HCT116 (cell line): ENCODE results near the gene PLCB1. TPM values are rescaled to one million over a fixed set of nuclear protein-coding genes. Genes with fewer than 3 reads are reported as not detected.
"Not testable (repeated sequence)": the region's sequence is repeated elsewhere in the genome, so short reads cannot be mapped to it uniquely, and the experiment has no call there.

Experiments used
- ATAC-seq: fragments of 200-7000 bp; cut with Tn5 transposase; 2 replicates; pipeline ENCODE4 v1.9.1; 2020; ENCODE audit warnings: mild to moderate bottlenecking, moderate library complexity
- BruUV-seq: library from RNA; stranded (reverse); fragments of 400-500 nt; replicated peaks from 2 replicates; lab custom pipeline; 2021; lab: Mats Ljungman, UMichigan
- CTCF ChIA-PET: fragments of 300-600 bp; sonication (Branson Sonifier 250); formaldehyde crosslinking; loops from one replicate; lab custom pipeline; 2021; ENCODE audit warnings: antibody characterized with exemption; lab: Charles Lee
- POLR2A ChIA-PET: fragments of 300-600, 350-600 bp; sonication (Branson Sonifier 250); formaldehyde crosslinking; loops from one replicate; lab custom pipeline; 2021; ENCODE audit warnings: antibody characterized with exemption; lab: Charles Lee
- RAD21 ChIA-PET, 2 experiments: fragments of 300-600 bp; sonication (Branson Sonifier 250); formaldehyde crosslinking; loops; one replicate each; lab custom pipeline; 2023; ENCODE audit warnings: low total read pairs in 2 of 2; ENCODE audit not compliant: uncharacterized antibody in 2 of 2, unreplicated experiment in 2 of 2, low non-redundant PET in 1 of 2; lab: Charles Lee
- DNase-seq: peaks from one replicate; pipeline ENCODE4 v3.0.0-alpha.2; 2010; ENCODE audit warnings: low read depth, low spot score
- H2AFZ ChIP-seq: fragments of 200-600 bp; shearing (Covaris generic), sonication (generic); 2 replicates; pipeline ENCODE4 v1.6.1; 2017; ENCODE audit warnings: low read depth, mixed run types, mixed read lengths, antibody characterized with exemption, low read length; ENCODE audit not compliant: poor library complexity, severe bottlenecking
- H3K27ac ChIP-seq: 2 replicates; pipeline ENCODE4 v1.5.1; 2012; ENCODE audit warnings: low read depth, low read length
- H3K27me3 ChIP-seq: fragments of 200-600 bp; sonication (generic); 2 replicates; pipeline ENCODE4 v1.6.1; 2016; ENCODE audit warnings: mixed run types, low read length, mixed read lengths; ENCODE audit not compliant: insufficient read depth
- H3K36me3 ChIP-seq, 2 experiments: fragments of 200-500 bp in 1 of 2; fragments of 200-600 bp in 1 of 2; sonication (Bioruptor generic) in 1 of 2; sonication (generic) in 1 of 2; 2 replicates each; pipeline versions ENCODE4 v1.5.1 to v1.6.1; 2014 to 2016; ENCODE audit warnings: low read length in 2 of 2, inconsistent platforms in 1 of 2, mixed read lengths in 1 of 2, mixed run types in 1 of 2; ENCODE audit not compliant: insufficient read depth in 2 of 2, control insufficient read depth in 1 of 2
- H3K4me1 ChIP-seq, 2 experiments: fragments of 200-600 bp in 1 of 2; sonication (generic) in 1 of 2; 2 replicates each; pipeline versions ENCODE4 v1.5.1 to v1.6.1; 2012 to 2017; ENCODE audit warnings: low read length in 2 of 2, inconsistent platforms in 1 of 2, mild to moderate bottlenecking in 1 of 2, mixed read lengths in 1 of 2, mixed run types in 1 of 2, moderate library complexity in 1 of 2; ENCODE audit not compliant: insufficient read depth in 2 of 2, control insufficient read depth in 1 of 2
- H3K4me2 ChIP-seq: fragments of 200-600 bp; sonication (generic); 2 replicates; pipeline ENCODE4 v1.6.1; 2017; ENCODE audit warnings: mixed run types, low read length, mixed read lengths
- H3K4me3 ChIP-seq, 2 experiments: fragments of 200-600 bp in 1 of 2; sonication (generic) in 1 of 2; replicated peaks in 1 of 2; 2 replicates each; pipeline ENCODE4 v1.5.1; 2011 to 2016; ENCODE audit warnings: low read length in 2 of 2, control low read depth in 1 of 2, low read depth in 1 of 2, mild to moderate bottlenecking in 1 of 2, mixed read lengths in 1 of 2, mixed run types in 1 of 2
- H3K79me2 ChIP-seq: fragments of 200-600 bp; sonication (generic); 2 replicates; pipeline ENCODE4 v1.6.1; 2017; ENCODE audit warnings: mild to moderate bottlenecking, mixed run types, low read length, moderate library complexity, mixed read lengths; ENCODE audit not compliant: insufficient read depth
- H3K9ac ChIP-seq: fragments of 200-600 bp; sonication (generic); 2 replicates; pipeline ENCODE4 v1.6.1; 2016; ENCODE audit warnings: low read length, mixed read lengths
- H3K9me2 ChIP-seq: fragments of 200-600 bp; sonication (generic), shearing (Covaris generic); 2 replicates; pipeline ENCODE4 v1.6.1; 2017; ENCODE audit warnings: mixed run types, mild to moderate bottlenecking, moderate library complexity; ENCODE audit not compliant: insufficient read depth
- H3K9me3 ChIP-seq, 2 experiments: fragments of 200-500 bp in 1 of 2; fragments of 200-600 bp in 1 of 2; sonication (Bioruptor generic) in 1 of 2; sonication (generic) in 1 of 2; 2 replicates each; pipeline ENCODE4 v1.6.1; 2014 to 2017; ENCODE audit warnings: low read length in 2 of 2, mixed read lengths in 2 of 2, inconsistent platforms in 1 of 2, low read depth in 1 of 2, mild to moderate bottlenecking in 1 of 2, mixed run types in 1 of 2, moderate library complexity in 1 of 2; ENCODE audit not compliant: control insufficient read depth in 1 of 2, insufficient read depth in 1 of 2
- H4K20me1 ChIP-seq: fragments of 200-600 bp; sonication (generic), shearing (Covaris generic); 2 replicates; pipeline ENCODE4 v1.6.1; 2017; ENCODE audit warnings: mixed run types, mild to moderate bottlenecking, moderate library complexity; ENCODE audit not compliant: insufficient read depth
- CBX3 ChIP-seq: IDR thresholded peaks from 2 replicates; pipeline ENCODE4 v1.6.1; 2012; ENCODE audit warnings: low read depth
- EZH2phosphoT487 ChIP-seq: fragments of 200-600 bp; IDR thresholded peaks from 2 replicates; pipeline ENCODE4 v1.6.1; 2018; ENCODE audit warnings: antibody characterized with exemption, borderline replicate concordance
- FOSL1 ChIP-seq: IDR thresholded peaks from 2 replicates; pipeline ENCODE4 v1.6.1; 2012; ENCODE audit warnings: low read depth
- MAX ChIP-seq: IDR thresholded peaks from 2 replicates; pipeline ENCODE4 v1.6.1; 2012
- POLR2AphosphoS5 ChIP-seq: IDR thresholded peaks from 2 replicates; pipeline ENCODE4 v1.6.1; 2011; ENCODE audit warnings: mild to moderate bottlenecking, low read depth, low read length, moderate library complexity
- SIN3A ChIP-seq: IDR thresholded peaks from 2 replicates; pipeline ENCODE4 v1.6.1; 2012; ENCODE audit warnings: low read depth
- SP1 ChIP-seq: IDR thresholded peaks from 2 replicates; pipeline ENCODE4 v1.6.1; 2012; ENCODE audit warnings: low read depth
- SRF ChIP-seq: IDR thresholded peaks from 2 replicates; pipeline ENCODE4 v1.6.1; 2012; ENCODE audit warnings: low read depth
- YY1 ChIP-seq: IDR thresholded peaks from 2 replicates; pipeline ENCODE4 v1.6.1; 2011; ENCODE audit warnings: low read length, low read depth, moderate library complexity, mild to moderate bottlenecking; ENCODE audit not compliant: insufficient replicate concordance; ENCODE audit errors: extremely low read depth
- ZBTB33 ChIP-seq: IDR thresholded peaks from 2 replicates; pipeline ENCODE4 v1.6.1; 2011; ENCODE audit warnings: mild to moderate bottlenecking, low read length, moderate library complexity; ENCODE audit not compliant: insufficient replicate concordance; ENCODE audit errors: extremely low read depth
- ZFX ChIP-seq: fragments of 450-650 bp; IDR thresholded peaks from 2 replicates; pipeline ENCODE4 v1.6.1; 2017
- intact Hi-C: fragments of 100-400 bp; cut with micrococcal nuclease; formaldehyde crosslinking; loops from 2 replicates; pipeline ENCODE4 v1.10.0; 2022
- total RNA-seq: library from RNA; stranded (reverse); gene quantifications from one replicate; pipeline ENCODE4 v1.2.1, GENCODE V29; 2021; ENCODE audit not compliant: unreplicated experiment

The PLCB1 gene
- total RNA-seq, 1 experiment from 2014 or later: 15.8 TPM

- no peaks in the 10 kb centered on the region for H4K20me1 ChIP-seq
- no peak overlapping the region for H3K4me3 ChIP-seq
- no peak overlapping the region for H3K9ac ChIP-seq
- no peak overlapping the region for H3K4me2 ChIP-seq
- no peaks in the 10 kb centered on the region for H3K4me1 ChIP-seq
- CTCF ChIA-PET: no interaction called here
- BruUV-seq: no TSS peak
- no peaks in the 10 kb centered on the region for H3K9me2 ChIP-seq
- no peak overlapping the region for H3K27ac ChIP-seq
- intact Hi-C loops: no loop called here
- H3K36me3 ChIP-seq: no peaks in the 10 kb centered on the region
- TF ChIP-seq SP1 (no peak), EZH2phosphoT487 (no peak), CBX3 (no peak), SRF (no peak), ZBTB33 (no peak), ZFX (no peak), YY1 (no peak), POLR2AphosphoS5 (no peak), SIN3A (no peak), FOSL1 (no peak), MAX (no peak)
- no peaks in the 10 kb centered on the region for H3K9me3 ChIP-seq
- no peaks in the 10 kb centered on the region for H3K79me2 ChIP-seq
- DNase-seq (no peak), ATAC-seq (no peak)
- H2AFZ ChIP-seq: no peak overlapping the region
- no peaks in the 10 kb centered on the region for H3K27me3 ChIP-seq
- POLR2A ChIA-PET: no interaction called here
- RAD21 ChIA-PET: no interaction called here
Measured at GRCh38 chr20:8376940-8377339, 244.9 kb downstream of the PLCB1 start.

GRCh38 chr20:8379125-8379524 lies 247.1 kb downstream of the PLCB1 start:
- H3K36me3 ChIP-seq, H3K27ac ChIP-seq, H3K4me2 ChIP-seq, H3K9ac ChIP-seq, H4K20me1 ChIP-seq, BruUV-seq, H2AFZ ChIP-seq, RAD21 ChIA-PET, CTCF ChIA-PET, ATAC-seq, H3K4me3 ChIP-seq, POLR2A ChIA-PET, DNase-seq, H3K9me3 ChIP-seq, intact Hi-C loops, H3K79me2 ChIP-seq, H3K27me3 ChIP-seq, H3K9me2 ChIP-seq, H3K4me1 ChIP-seq: not testable (repeated sequence)
